Uterus (tissue), 4 donors: Measurements from ENCODE around the gene PTK7. TPM values are rescaled to one million over a fixed set of nuclear protein-coding genes. Genes with fewer than 3 reads are reported as not detected.

ENCODE experiments used
- DNase-seq, 2 donors: peaks; one replicate each; pipeline ENCODE4 v3.0.0-alpha.2; 2019 to 2020
- H3K27ac ChIP-seq, 2 donors: fragments of 200-600 bp; sonication (generic); 1 replicate in 1 of 2; 2 replicates in 1 of 2; pipeline ENCODE4 v1.5.1; 2016 to 2018
- H3K27me3 ChIP-seq, 2 donors: fragments of 200-600 bp; sonication (generic); one replicate each; pipeline ENCODE4 v1.5.1; 2018 to 2019; ENCODE audit warnings: control low read depth in 1 of 2
- H3K36me3 ChIP-seq, 2 donors: fragments of 200-600 bp; sonication (generic); one replicate each; pipeline ENCODE4 v1.5.1; 2019; ENCODE audit warnings: control low read depth in 1 of 2
- H3K4me1 ChIP-seq, 2 donors: fragments of 200-600 bp; sonication (generic); one replicate each; pipeline ENCODE4 v1.5.1; 2018 to 2019; ENCODE audit warnings: control low read depth in 1 of 2
- H3K4me3 ChIP-seq, 2 donors: fragments of 200-600 bp; sonication (generic); 1 replicate in 1 of 2; 2 replicates in 1 of 2; pipeline ENCODE4 v1.5.1; 2018 to 2019; ENCODE audit warnings: mild to moderate bottlenecking in 1 of 2
- H3K9me3 ChIP-seq, 2 donors: fragments of 200-600 bp; sonication (generic); one replicate each; pipeline ENCODE4 v1.5.1; 2019; ENCODE audit warnings: control low read depth in 1 of 2
- CTCF ChIP-seq, 4 experiments: fragments of 200-600 bp in 2 of 4; fragments of 450-650 bp in 2 of 4; sonication (generic) in 2 of 4; IDR thresholded peaks; one replicate each; pipeline ENCODE4 v1.5.1; 2016 to 2019; ENCODE audit warnings: antibody characterized with exemption in 4 of 4, mild to moderate bottlenecking in 2 of 4, moderate library complexity in 1 of 4
- POLR2A ChIP-seq, 2 donors: fragments of 450-650 bp; IDR thresholded peaks; one replicate each; pipeline ENCODE4 v1.6.1; 2016; ENCODE audit warnings: antibody characterized with exemption in 2 of 2, mild to moderate bottlenecking in 1 of 2, moderate library complexity in 1 of 2
- intact Hi-C: fragments of 100-400 bp; cut with DNase I; formaldehyde crosslinking; loops from one replicate; pipeline ENCODE4 v1.15.1; 2023; ENCODE audit warnings: low total_unique reads
- total RNA-seq, 4 donors: library from RNA; depleted of rRNA in 3 of 4; stranded (reverse); fragments of >200 nt in 3 of 4; gene quantifications; one replicate each; pipeline versions ENCODE4 v1.1.0 to v1.2.4, GENCODE V29; 2014 to 2023
- donor health status: DM: yes; HTN: yes; CAD: no.

Gene PTK7
- total RNA-seq, 4 donors from 2014 or later, result 53.8 to 247 (median 153) TPM

- intact Hi-C loops, result no loop called here
- Histone ChIP-seq H3K9me3 (no peaks in the 10 kb centered on the region), H3K27me3 (no peaks in the 10 kb centered on the region), H3K4me1 (peaks cover 0 to 9% of the 10 kb centered on the region in 2 donors), H3K36me3 (no peaks in the 10 kb centered on the region), H3K4me3 (no peak overlapping the region), H3K27ac (no peak overlapping the region)
- TF ChIP-seq POLR2A (IDR thresholded peaks at IDR 0.05), result no peak
- no peak for TF ChIP-seq CTCF (IDR thresholded peaks at IDR 0.05)
- no peak for DNase-seq
These were observed 70.9 kb downstream of the PTK7 start for GRCh38 chr6:43146709-43147688.

- Histone ChIP-seq H3K27me3 (no peaks in the 10 kb centered on the region), H3K36me3 (no peaks in the 10 kb centered on the region), H3K9me3 (no peaks in the 10 kb centered on the region), H3K27ac (no peak overlapping the region), H3K4me3 (no peak overlapping the region), H3K4me1 (peaks cover 0 to 9% of the 10 kb centered on the region in 2 donors)
- TF ChIP-seq CTCF (IDR thresholded peaks at IDR 0.05), result no peak
- TF ChIP-seq POLR2A (IDR thresholded peaks at IDR 0.05), result no peak
- intact Hi-C loops, result no loop called here
- no peak for DNase-seq
These were observed 71.8 kb downstream of the PTK7 start for GRCh38 chr6:43147691-43148477.

- no peak overlapping the region for H3K27ac ChIP-seq
- no peaks in the 10 kb centered on the region for H3K36me3 ChIP-seq
- no peak for TF ChIP-seq POLR2A (IDR thresholded peaks at IDR 0.05)
- H3K4me3 ChIP-seq, result no peak overlapping the region
- intact Hi-C loops, result no loop called here
- H3K4me1 ChIP-seq, result no peaks in the 10 kb centered on the region
- H3K9me3 ChIP-seq, result no peaks in the 10 kb centered on the region
- DNase-seq, result no peak
- H3K27me3 ChIP-seq, result no peaks in the 10 kb centered on the region
These were observed 73.2 kb downstream of the PTK7 start for GRCh38 chr6:43149265-43149664.

- TF ChIP-seq CTCF (IDR thresholded peaks at IDR 0.05) (no peak), POLR2A (IDR thresholded peaks at IDR 0.05) (no peak)
- Histone ChIP-seq H3K4me1 (no peaks in the 10 kb centered on the region), H3K36me3 (no peaks in the 10 kb centered on the region), H3K27ac (no peak overlapping the region), H3K4me3 (no peak overlapping the region), H3K9me3 (no peaks in the 10 kb centered on the region), H3K27me3 (no peaks in the 10 kb centered on the region)
- no peak for DNase-seq
- intact Hi-C loops, result no loop called here
These were observed 74.1 kb downstream of the PTK7 start for GRCh38 chr6:43150051-43150751.

- TF ChIP-seq CTCF (IDR thresholded peaks at IDR 0.05) (no peak), POLR2A (IDR thresholded peaks at IDR 0.05) (no peak)
- Histone ChIP-seq H3K4me1 (no peaks in the 10 kb centered on the region), H3K4me3 (no peak overlapping the region), H3K27ac (no peak overlapping the region), H3K9me3 (no peaks in the 10 kb centered on the region), H3K27me3 (no peaks in the 10 kb centered on the region), H3K36me3 (no peaks in the 10 kb centered on the region)
- DNase-seq, result no peak
- intact Hi-C loops, result no loop called here
These were observed 83.5 kb downstream of the PTK7 start for GRCh38 chr6:43159599-43159998.
